ENCODE data around the gene CACNA1S.

Gene CACNA1S

GRCh38 chr1:201092738-201093137, 19.5 kb downstream of the CACNA1S start:
- no peak overlapping the region for H3K4me3 ChIP-seq (ENCODE audit: low read depth, low read length)
- DNase-seq (ENCODE audit: low read depth): no peak
- no peak for TF ChIP-seq MYC (IDR thresholded peaks at IDR 0.05; ENCODE audit: low read depth, low read length)
- TF ChIP-seq, protein P1, sequence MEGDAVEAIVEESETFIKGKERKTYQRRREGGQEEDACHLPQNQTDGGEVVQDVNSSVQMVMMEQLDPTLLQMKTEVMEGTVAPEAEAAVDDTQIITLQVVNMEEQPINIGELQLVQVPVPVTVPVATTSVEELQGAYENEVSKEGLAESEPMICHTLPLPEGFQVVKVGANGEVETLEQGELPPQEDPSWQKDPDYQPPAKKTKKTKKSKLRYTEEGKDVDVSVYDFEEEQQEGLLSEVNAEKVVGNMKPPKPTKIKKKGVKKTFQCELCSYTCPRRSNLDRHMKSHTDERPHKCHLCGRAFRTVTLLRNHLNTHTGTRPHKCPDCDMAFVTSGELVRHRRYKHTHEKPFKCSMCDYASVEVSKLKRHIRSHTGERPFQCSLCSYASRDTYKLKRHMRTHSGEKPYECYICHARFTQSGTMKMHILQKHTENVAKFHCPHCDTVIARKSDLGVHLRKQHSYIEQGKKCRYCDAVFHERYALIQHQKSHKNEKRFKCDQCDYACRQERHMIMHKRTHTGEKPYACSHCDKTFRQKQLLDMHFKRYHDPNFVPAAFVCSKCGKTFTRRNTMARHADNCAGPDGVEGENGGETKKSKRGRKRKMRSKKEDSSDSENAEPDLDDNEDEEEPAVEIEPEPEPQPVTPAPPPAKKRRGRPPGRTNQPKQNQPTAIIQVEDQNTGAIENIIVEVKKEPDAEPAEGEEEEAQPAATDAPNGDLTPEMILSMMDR (IDR thresholded peaks at IDR 0.05; ENCODE audit: low read depth, low read length): no peak
- TF ChIP-seq POLR2A (IDR thresholded peaks at IDR 0.05; ENCODE audit: extremely low read depth, insufficient read length): no peak
- TF ChIP-seq, protein P2, sequence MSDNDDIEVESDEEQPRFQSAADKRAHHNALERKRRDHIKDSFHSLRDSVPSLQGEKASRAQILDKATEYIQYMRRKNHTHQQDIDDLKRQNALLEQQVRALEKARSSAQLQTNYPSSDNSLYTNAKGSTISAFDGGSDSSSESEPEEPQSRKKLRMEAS (IDR thresholded peaks at IDR 0.05; ENCODE audit: low read depth, low read length): no peak

DNA sequence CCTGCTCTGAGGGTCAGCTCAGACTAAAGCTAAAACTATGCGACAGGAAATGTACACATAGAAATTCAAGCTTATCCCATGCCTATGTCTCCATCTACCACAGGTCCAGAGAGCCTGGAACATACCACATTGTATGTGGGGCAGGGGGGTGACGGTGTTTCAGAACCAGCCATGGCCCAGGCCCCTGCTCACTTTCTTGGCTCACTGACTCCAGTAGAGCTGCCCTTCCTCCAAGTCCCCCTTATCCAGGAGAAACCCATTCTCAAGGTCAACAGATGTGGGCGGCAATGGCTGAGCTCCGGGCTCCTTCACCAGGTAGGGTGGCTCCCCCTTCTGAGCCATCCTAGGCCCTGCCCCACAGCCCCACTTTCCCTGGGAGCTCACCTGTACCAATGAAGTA, 21.0 kb downstream of the CACNA1S start:
- H3K4me3 ChIP-seq (ENCODE audit: low read depth, low read length): no peak overlapping the region
- no peak for TF ChIP-seq POLR2A (IDR thresholded peaks at IDR 0.05; ENCODE audit: extremely low read depth, insufficient read length)
- TF ChIP-seq, protein P1 (IDR thresholded peaks at IDR 0.05; ENCODE audit: low read depth, low read length): no peak
- no peak for DNase-seq (ENCODE audit: low read depth)

- H3K4me3 ChIP-seq (ENCODE audit: low read depth, low read length): no peak overlapping the region
- TF ChIP-seq POLR2A (IDR thresholded peaks at IDR 0.05; ENCODE audit: extremely low read depth, insufficient read length) (no peak), MYC (IDR thresholded peaks at IDR 0.05; ENCODE audit: low read depth, low read length) (no peak)
- TF ChIP-seq, protein P1 (IDR thresholded peaks at IDR 0.05; ENCODE audit: low read depth, low read length): no peak
- TF ChIP-seq, protein P2 (IDR thresholded peaks at IDR 0.05; ENCODE audit: low read depth, low read length): no peak
- no peak for DNase-seq (ENCODE audit: low read depth)
Measured at GRCh38 chr1:201090541-201090940, 21.7 kb downstream of the CACNA1S start.

- no peak for TF ChIP-seq POLR2A (IDR thresholded peaks at IDR 0.05; ENCODE audit: extremely low read depth, insufficient read length)
- TF ChIP-seq MYC (IDR thresholded peaks at IDR 0.05; ENCODE audit: low read depth, low read length): no peak
- TF ChIP-seq, protein P1 (IDR thresholded peaks at IDR 0.05; ENCODE audit: low read depth, low read length): no peak
- TF ChIP-seq, protein P2 (IDR thresholded peaks at IDR 0.05; ENCODE audit: low read depth, low read length): no peak
- no peak for DNase-seq (ENCODE audit: low read depth)
- H3K4me3 ChIP-seq (ENCODE audit: low read depth, low read length): no peak overlapping the region
Measured at GRCh38 chr1:201089596-201089995, 22.6 kb downstream of the CACNA1S start.

- H3K4me3 ChIP-seq (ENCODE audit: low read depth, low read length): no peak overlapping the region
- DNase-seq (ENCODE audit: low read depth): no peak
- no peak for TF ChIP-seq MYC (IDR thresholded peaks at IDR 0.05; ENCODE audit: low read depth, low read length)
- TF ChIP-seq, protein P1 (IDR thresholded peaks at IDR 0.05; ENCODE audit: low read depth, low read length): no peak
- TF ChIP-seq, protein P2 (IDR thresholded peaks at IDR 0.05; ENCODE audit: low read depth, low read length): no peak
Measured at GRCh38 chr1:201088901-201089525, 23.2 kb downstream of the CACNA1S start.

GRCh38 chr1:201088395-201088794, 23.8 kb downstream of the CACNA1S start:
- TF ChIP-seq, protein P2 (IDR thresholded peaks at IDR 0.05; ENCODE audit: low read depth, low read length): no peak
- TF ChIP-seq POLR2A (IDR thresholded peaks at IDR 0.05; ENCODE audit: extremely low read depth, insufficient read length): no peak
- TF ChIP-seq, protein P1 (IDR thresholded peaks at IDR 0.05; ENCODE audit: low read depth, low read length): no peak
- TF ChIP-seq MYC (IDR thresholded peaks at IDR 0.05; ENCODE audit: low read depth, low read length): no peak
- H3K4me3 ChIP-seq (ENCODE audit: low read depth, low read length): no peak overlapping the region
- no peak for DNase-seq (ENCODE audit: low read depth)

Data from NB4 (cell line).